ENCODE results near the gene ABCA3. TPM values are rescaled to one million over a fixed set of nuclear protein-coding genes. Genes with fewer than 3 reads are reported as not detected.

The ABCA3 gene
- total RNA-seq, 2 donors from 2014 or later, result 3.3 to 3.5 TPM

GRCh38 chr16:2298621-2299020 is 41.9 kb downstream of the ABCA3 start:
- no peaks in the 10 kb centered on the region for H3K27me3 Mint-ChIP-seq (ENCODE audit: insufficient read depth)
- WGBS, 2 experiments (ENCODE audit: insufficient coverage in 1 of 2, insufficient read length in 1 of 2), result 91 to 100% methylated on average over 1 to 9 of the region's 9 CpGs
- no peaks in the 10 kb centered on the region for H3K36me3 ChIP-seq (ENCODE audit: control insufficient read depth, insufficient read depth, low read length)
- H3K4me1 ChIP-seq (ENCODE audit: control insufficient read depth, insufficient read depth, low read length), result no peaks in the 10 kb centered on the region
- no peaks in the 10 kb centered on the region for H3K9me3 ChIP-seq (ENCODE audit: control insufficient read depth, low read length)
- H3K9me3 Mint-ChIP-seq, result no peaks in the 10 kb centered on the region
- H3K27ac Mint-ChIP-seq, result no peak overlapping the region
- no peak overlapping the region for H3K4me3 Mint-ChIP-seq
- H3K27me3 ChIP-seq (ENCODE audit: control insufficient read depth, insufficient read depth, low read length, poor library complexity, severe bottlenecking), result no peaks in the 10 kb centered on the region
- no peak overlapping the region for H3K4me3 ChIP-seq (ENCODE audit: low read length)
- H3K36me3 Mint-ChIP-seq (ENCODE audit: low read depth), result no peaks in the 10 kb centered on the region
- no peaks in the 10 kb centered on the region for H3K4me1 Mint-ChIP-seq
- no peak for TF ChIP-seq CTCF (conservative IDR thresholded peaks at IDR 0.05)
- no peak overlapping the region for H3K9ac ChIP-seq (ENCODE audit: extremely low read depth, low read length, poor library complexity, severe bottlenecking)
- no peak overlapping the region for H3K27ac ChIP-seq (ENCODE audit: low read depth, low read length)
- no peak for DNase-seq

- no peaks in the 10 kb centered on the region for H3K27me3 Mint-ChIP-seq (ENCODE audit: insufficient read depth)
- no peak for DNase-seq
- Histone ChIP-seq H3K4me1 (ENCODE audit: control insufficient read depth, insufficient read depth, low read length) (no peaks in the 10 kb centered on the region), H3K36me3 (ENCODE audit: control insufficient read depth, insufficient read depth, low read length) (no peaks in the 10 kb centered on the region), H3K4me3 (ENCODE audit: low read length) (no peak overlapping the region), H3K9me3 (ENCODE audit: control insufficient read depth, low read length) (no peaks in the 10 kb centered on the region), H3K27ac (ENCODE audit: low read depth, low read length) (no peak overlapping the region), H3K9ac (ENCODE audit: extremely low read depth, low read length, poor library complexity, severe bottlenecking) (no peak overlapping the region), H3K27me3 (ENCODE audit: control insufficient read depth, insufficient read depth, low read length, poor library complexity, severe bottlenecking) (no peaks in the 10 kb centered on the region)
- H3K36me3 Mint-ChIP-seq (ENCODE audit: low read depth), result no peaks in the 10 kb centered on the region
- no peaks in the 10 kb centered on the region for H3K9me3 Mint-ChIP-seq
- no peaks in the 10 kb centered on the region for H3K4me1 Mint-ChIP-seq
- H3K4me3 Mint-ChIP-seq, result no peak overlapping the region
- 94 to 96% methylated on average over 13 to 22 of the region's 22 CpGs for WGBS, 2 experiments (ENCODE audit: insufficient coverage in 1 of 2, insufficient read length in 1 of 2)
- TF ChIP-seq CTCF (conservative IDR thresholded peaks at IDR 0.05), result no peak
- H3K27ac Mint-ChIP-seq, result no peak overlapping the region
These were observed 43.0 kb downstream of the ABCA3 start for GRCh38 chr16:2297506-2297860.

GRCh38 chr16:2296661-2297505 is 43.6 kb downstream of the ABCA3 start:
- TF ChIP-seq CTCF (conservative IDR thresholded peaks at IDR 0.05), result peak; percentile 73
- no peaks in the 10 kb centered on the region for H3K27me3 Mint-ChIP-seq (ENCODE audit: insufficient read depth)
- Histone ChIP-seq H3K4me1 (ENCODE audit: control insufficient read depth, insufficient read depth, low read length) (no peaks in the 10 kb centered on the region), H3K27me3 (ENCODE audit: control insufficient read depth, insufficient read depth, low read length, poor library complexity, severe bottlenecking) (no peaks in the 10 kb centered on the region), H3K27ac (ENCODE audit: low read depth, low read length) (no peak overlapping the region), H3K36me3 (ENCODE audit: control insufficient read depth, insufficient read depth, low read length) (no peaks in the 10 kb centered on the region), H3K9ac (ENCODE audit: extremely low read depth, low read length, poor library complexity, severe bottlenecking) (no peak overlapping the region), H3K9me3 (ENCODE audit: control insufficient read depth, low read length) (no peaks in the 10 kb centered on the region), H3K4me3 (ENCODE audit: low read length) (no peak overlapping the region)
- H3K4me1 Mint-ChIP-seq, result no peaks in the 10 kb centered on the region
- H3K4me3 Mint-ChIP-seq, result no peak overlapping the region
- DNase-seq, result peak; percentile 81
- H3K27ac Mint-ChIP-seq, result no peak overlapping the region
- no peaks in the 10 kb centered on the region for H3K36me3 Mint-ChIP-seq (ENCODE audit: low read depth)
- H3K9me3 Mint-ChIP-seq, result no peaks in the 10 kb centered on the region
- 90 to 95% methylated on average over 22 to 23 of the region's 23 CpGs for WGBS, 2 experiments (ENCODE audit: insufficient coverage in 1 of 2, insufficient read length in 1 of 2)
